Hindlimb muscle (tissue), 1 donor: ENCODE data around the gene IFT57. TPM values are rescaled to one million over a fixed set of nuclear protein-coding genes. Genes with fewer than 3 reads are reported as not detected.
"Not testable (repeated sequence)": the region's sequence is repeated elsewhere in the genome, so short reads cannot be mapped to it uniquely, and the experiment has no call there.

Source experiments
- DNase-seq: peaks from one replicate; pipeline ENCODE4 v3.0.0-alpha.2; 2013
- polyA plus RNA-seq: library from polyadenylated mRNA; unstranded; fragments of 120-200 nt; gene quantifications from one replicate; pipeline ENCODE4 v1.2.1, GENCODE V29; 2013; ENCODE audit not compliant: insufficient read length

Gene IFT57
- polyA plus RNA-seq, 1 donor = 20.2 TPM

DNA sequence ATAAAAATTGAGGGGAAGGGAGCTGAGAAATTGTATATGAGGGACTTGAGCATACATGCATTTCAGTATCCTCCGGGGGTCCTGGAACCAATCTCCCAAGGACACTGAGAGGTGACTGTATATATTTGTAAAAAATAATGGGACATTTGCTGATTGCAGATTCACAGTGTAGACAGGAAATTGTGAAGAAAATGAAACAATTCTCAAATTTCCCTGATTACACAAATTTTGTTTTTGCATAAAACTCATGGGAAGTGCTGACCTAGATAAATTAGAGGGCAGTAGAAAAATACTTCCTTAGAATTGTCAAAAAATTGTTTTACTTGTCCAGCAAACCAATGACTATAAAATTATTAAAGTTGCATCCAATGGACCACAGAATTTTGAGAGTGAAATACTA, 64.0 kb downstream of the IFT57 start:
- DNase-seq = no peak

DNA sequence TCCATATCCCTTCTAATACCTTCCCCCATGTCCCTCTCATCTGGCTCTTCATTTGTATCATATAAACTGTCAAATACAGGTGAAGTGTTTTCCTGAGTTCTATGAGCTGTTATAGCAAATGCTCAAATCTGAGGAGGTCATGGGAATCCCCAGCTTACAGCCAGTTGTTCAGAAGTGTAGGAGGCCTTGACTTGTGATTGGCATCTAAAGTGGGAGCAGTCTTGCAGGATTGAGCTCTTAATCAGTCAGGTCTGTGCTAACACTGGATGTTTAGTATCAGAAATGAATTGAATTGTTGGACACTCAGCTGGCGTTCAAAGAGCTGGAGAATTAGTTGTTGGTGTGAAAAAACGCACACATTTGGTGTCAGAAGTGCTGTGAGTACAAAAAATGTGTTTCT, 65.0 kb downstream of the IFT57 start:
- no peak for DNase-seq

- DNase-seq = no peak
Observed at GRCh38 chr3:108156312-108156853, 65.8 kb downstream of the IFT57 start.

DNA sequence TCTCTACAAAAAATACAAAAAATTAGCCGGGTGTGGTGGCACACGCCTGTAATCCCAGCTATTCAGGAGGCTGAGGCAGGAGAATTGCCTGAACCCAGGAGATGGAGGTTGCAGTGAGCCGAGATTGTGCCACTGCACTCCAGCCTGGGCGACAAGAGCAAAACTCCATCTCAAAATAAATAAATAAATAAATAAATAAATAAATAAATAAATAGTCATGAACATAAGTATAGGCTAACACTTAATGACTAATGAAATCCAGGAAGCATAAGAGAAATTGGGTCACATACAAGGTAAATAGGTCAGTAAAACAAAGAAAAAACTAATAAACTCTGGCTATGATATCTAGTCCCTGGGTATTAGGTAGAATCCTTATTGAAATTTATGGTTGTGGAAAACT, 66.6 kb downstream of the IFT57 start:
- DNase-seq = not testable (repeated sequence)

GRCh38 chr3:108153451-108153981, 68.7 kb downstream of the IFT57 start:
- no peak for DNase-seq

DNA sequence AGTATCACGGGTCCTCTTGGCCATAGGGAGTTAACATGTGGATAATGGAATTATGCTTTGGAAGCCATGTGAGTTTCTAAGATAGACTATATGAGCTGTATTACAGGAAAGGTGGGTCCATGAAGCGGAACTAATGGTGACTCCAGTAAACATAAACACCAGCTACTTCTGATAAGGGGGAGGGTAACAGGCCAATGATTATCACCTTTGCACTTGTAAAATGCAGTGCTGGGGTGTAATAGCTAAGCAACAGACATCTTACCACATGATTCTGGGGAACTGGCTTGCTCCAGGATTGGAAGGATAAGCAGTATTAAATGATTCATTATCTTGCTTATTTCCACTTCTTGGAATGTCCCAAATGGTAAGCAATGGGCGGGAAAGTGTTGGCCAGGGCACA, 70.0 kb downstream of the IFT57 start:
- DNase-seq = no peak

DNA sequence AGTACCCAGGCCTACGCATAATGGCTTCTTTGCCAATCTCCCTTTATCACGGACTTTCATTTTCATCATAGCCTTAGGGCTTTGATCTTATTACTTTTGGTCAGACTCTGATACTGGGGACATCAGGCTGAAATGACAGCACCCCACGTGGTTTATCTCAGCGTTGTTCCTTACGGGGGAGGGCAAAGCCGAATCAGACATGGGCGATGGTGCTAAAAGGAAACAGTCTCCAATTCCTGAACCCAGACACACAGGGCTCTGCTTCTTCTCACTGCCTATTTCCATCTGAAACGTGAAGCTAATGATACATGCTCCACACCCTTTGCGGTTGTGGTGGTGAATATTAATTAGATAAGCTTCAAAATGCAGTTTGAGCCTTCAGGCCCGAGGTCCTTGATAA, 72.0 kb downstream of the IFT57 start:
- no peak for DNase-seq

DNA sequence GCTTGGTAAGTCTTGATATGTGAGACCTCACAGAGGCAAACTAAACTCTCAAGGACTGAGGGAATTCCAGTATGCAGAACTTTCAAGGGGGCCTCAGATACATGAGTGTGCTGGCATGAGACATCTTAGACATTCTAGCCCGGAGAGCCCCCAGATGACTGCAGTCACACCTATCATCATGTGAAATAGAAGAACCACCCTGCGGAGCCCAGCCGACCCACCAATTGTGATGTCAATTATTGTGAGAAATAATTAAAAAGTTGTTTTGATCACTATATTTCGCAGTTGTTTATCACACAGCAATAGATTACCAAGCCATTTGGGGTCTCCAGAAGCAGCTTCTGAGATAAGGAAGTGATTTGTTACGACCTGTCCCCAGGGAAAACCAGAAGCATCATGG, 76.1 kb downstream of the IFT57 start:
- no peak for DNase-seq

DNA sequence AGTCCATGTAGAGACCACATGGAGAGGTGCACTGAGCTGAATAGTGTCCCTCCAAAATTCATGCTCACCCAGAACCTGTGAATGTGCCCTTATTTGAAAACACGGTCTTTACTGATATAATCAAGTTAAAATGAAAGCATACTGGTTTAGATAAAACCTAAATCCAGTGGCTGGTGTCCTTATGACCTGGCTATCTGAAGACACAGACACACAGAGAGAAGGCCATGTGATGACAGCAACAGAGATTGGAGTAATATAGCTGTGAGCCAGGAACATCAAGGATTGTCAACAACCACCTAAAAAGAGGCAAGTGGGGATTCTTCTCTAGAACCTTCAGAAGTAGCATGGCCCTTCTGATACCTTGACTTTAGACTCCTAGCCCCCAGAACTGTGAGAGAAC, 76.6 kb downstream of the IFT57 start:
- DNase-seq = no peak

DNA sequence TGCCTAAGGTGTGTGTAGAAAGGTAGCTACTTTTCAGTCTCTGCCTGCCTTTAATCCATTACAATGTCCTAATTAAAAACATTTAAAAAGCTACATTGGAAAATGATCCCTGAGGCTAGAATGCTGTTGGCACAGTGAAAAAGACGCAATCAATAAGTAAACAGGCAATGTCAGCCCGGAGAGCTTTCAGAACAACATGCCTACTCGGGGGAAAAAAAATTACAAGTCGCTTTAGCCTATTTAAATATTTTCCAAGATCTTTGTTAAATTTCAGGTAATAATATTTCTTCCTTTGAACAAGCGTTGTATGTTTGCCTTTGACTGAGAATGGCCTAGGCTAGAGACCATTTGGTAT, 84.8 kb downstream of the IFT57 start:
- DNase-seq = no peak

- no peak for DNase-seq
Observed at GRCh38 chr3:108136561-108137459, 85.4 kb downstream of the IFT57 start.

GRCh38 chr3:108134555-108134880, 87.7 kb downstream of the IFT57 start:
- no peak for DNase-seq

DNA sequence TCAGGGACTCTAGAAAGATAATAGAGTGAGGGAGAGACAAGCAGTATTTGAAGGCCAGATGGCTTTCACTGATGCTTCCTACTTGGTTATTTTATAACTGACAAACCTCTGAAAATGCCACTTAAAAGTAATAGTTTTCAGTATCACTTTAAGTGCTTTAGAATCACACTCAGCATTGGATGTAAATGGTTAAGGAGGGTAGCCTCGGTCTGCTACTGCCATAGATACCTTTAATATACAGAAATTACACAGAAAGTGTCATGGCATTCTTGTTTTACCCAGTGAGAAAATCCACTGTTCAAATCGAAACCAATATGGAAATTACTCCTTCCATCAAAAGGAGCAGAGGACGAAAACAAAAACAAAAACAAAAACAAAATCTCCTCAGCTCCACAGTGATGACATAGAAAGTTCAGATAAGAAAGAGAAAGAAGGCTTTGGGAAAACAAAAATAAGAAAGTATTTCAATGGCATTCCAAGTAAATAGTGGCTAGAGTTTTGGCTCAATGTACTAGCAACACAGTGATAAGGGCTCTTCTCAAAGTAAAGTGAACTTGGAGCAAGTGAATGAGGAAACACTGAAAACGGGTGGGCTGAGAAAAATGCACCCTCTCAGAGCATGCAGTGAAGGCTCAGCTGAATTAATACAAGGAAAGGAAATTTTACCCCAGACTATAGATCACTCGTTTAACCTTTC, 88.2 kb downstream of the IFT57 start:
- DNase-seq = no peak

DNA sequence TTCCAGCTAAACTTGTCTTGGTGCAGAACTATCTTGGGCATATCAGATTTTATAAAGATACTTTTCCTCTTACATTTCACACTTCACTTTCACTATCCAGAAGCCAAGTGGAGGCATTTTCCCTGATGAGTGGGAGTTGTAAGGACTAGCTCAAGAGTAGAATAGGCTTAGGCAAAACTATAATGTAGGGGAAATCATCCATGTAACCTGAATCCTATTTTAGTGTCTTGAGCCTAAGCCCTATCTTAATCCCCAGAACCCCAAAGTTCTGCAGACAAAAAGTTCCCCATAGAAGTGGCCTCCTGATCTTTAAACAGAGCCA, 89.2 kb downstream of the IFT57 start:
- no peak for DNase-seq

- no peak for DNase-seq
Observed at GRCh38 chr3:108131475-108132134, 90.6 kb downstream of the IFT57 start.

DNA sequence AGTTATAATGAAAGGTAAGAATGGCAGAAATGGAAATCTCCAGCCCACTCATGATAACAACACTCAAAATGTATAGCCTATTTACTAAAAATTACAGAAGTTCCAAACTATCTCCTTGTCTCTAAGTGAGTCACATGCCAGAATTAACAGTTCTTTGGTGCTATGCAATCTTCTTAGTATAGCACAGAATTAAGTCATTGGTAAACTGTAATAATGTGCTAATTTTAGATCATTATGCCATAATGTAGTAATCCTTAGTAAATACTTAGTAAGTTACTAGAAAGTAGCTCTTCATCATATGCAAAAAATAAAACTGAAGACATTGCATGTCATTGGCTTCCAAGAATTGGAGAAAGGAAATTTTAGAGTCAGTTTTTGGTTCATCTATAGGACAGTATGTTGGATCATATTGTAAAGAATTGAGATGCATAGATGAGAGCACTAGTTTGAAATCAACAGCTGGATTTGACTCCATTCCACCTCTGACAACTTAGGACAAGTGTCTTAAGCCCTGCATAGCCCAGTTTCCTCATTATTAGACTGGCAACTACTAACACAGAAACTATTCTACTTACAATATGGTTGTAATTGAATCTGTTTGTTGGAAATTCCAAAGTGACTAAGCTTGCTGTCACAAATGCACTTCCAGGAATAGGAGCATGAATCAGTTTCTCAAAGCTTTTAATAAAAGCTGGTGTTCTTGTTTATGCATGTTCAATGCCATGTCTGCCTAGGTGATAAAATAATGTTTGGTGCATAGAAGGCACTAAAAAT, 91.3 kb downstream of the IFT57 start:
- DNase-seq = no peak

DNA sequence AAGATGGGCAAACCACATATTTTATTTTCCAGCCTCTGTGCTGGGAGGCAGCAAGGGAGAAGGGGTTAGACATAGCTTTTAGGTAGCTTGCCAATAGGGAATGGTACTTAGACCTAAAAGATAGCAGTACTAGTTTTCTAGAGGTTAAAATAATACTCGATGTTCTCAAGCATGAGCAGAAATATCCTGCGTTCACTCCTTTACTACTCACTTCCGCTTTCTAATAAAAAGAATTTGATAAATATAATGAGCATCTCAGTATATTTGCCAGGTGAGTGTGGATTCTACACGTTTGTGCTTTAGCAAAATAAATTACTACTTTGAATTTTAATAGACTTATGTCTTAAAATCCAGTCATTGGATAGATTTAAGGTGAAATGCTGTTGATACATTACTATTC, 92.0 kb downstream of the IFT57 start:
- DNase-seq = no peak

DNA sequence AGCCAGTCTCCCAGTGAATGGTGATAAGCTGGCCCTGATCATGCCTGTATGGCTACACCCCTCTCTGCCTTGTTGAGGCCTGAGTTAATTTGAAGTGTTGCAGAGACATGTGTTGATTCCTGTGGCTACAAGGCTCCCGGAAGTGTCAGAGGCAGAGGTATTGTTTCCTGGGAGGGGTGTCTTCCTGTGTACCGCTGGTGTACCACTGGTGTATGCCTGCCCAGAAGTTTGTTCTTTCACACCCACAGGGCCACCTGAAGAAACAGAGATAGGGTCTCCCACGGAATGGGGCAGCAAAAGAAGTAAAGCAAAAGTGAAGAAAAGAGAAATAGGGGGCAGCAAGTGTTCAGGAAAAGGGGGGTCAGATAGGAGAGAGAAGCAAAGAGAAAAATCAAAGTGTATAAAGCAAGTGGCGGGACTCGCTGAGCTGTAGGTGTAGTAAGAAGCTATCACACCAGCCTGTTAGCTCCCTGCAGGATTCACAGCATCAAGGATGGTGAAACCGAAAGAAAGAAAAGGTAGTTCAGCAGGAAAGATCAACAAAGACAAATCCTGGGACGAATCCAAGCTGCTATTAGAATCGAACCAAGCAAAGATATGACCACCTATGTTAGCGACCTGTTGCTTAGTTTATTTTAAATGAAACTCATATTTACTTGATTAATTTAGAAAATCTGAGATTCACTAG, 94.8 kb downstream of the IFT57 start:
- DNase-seq = no peak

DNA sequence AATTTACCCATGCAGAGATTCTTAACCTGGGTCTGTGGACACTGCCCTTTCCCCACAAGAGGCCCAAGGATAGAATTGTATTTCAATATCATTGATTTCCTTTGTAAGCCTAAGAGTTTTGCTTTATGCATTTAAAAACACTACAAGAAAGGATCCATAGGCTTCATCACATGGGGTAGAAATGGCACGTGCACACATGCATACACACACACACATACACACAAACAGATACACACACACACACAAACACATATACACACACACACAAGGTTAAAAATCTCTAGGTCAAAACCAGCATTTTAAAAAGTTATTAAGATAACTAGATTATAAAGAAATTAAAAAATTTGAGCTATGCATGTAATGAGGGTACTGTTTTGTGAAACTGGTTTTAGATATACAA, 95.9 kb downstream of the IFT57 start:
- DNase-seq = no peak

GRCh38 chr3:108125550-108126071, 96.6 kb downstream of the IFT57 start:
- DNase-seq = no peak

DNA sequence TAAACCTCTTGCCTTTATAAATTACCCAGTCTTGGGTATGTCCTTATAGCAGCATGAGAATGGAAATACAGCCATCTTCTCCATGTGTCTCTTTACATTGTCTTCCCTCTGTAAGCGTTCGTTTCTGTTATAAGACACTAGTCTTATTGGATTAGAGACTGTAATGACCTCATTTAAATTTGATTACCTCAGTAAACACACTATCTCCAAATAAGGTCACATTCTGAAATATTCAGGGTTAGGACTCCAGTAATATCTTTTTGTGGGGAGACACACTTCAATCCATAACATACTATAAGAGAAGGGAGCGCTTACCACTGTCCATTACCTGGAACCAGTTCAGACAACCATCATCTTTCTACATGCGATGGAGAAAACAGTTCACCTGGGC, 97.1 kb downstream of the IFT57 start:
- no peak for DNase-seq
